Spleen (tissue), 11 donors: ENCODE results near the gene FAAP100. TPM values are rescaled to one million over a fixed set of nuclear protein-coding genes. Genes with fewer than 3 reads are reported as not detected.

Source experiments
- DNase-seq: peaks from one replicate; pipeline ENCODE4 v3.0.0-alpha.2; 2020
- H3K27ac ChIP-seq, 8 donors: fragments of 200-600 bp; sonication (generic) in 7 of 8; 1 replicate in 4 of 8; 2 replicates in 4 of 8; pipeline versions ENCODE4 v1.5.0 to v1.8.0; 2016 to 2021; ENCODE audit warnings: inconsistent platforms in 4 of 8, mild to moderate bottlenecking in 4 of 8, moderate library complexity in 1 of 8
- H3K27me3 ChIP-seq, 7 donors: fragments of 200-600 bp; sonication (generic) in 6 of 7; replicated peaks in 1 of 7; 1 replicate in 4 of 7; 2 replicates in 3 of 7; pipeline versions ENCODE4 v1.5.0 to v1.8.0; 2016 to 2021; ENCODE audit warnings: inconsistent platforms in 3 of 7, mild to moderate bottlenecking in 1 of 7
- H3K36me3 ChIP-seq, 6 donors: fragments of 200-600 bp; sonication (generic) in 5 of 6; 1 replicate in 4 of 6; 2 replicates in 2 of 6; pipeline versions ENCODE4 v1.5.0 to v1.8.0; 2016 to 2021; ENCODE audit warnings: inconsistent platforms in 2 of 6
- H3K4me1 ChIP-seq, 6 donors: fragments of 200-600 bp; sonication (generic) in 5 of 6; 1 replicate in 3 of 6; 2 replicates in 3 of 6; pipeline versions ENCODE4 v1.5.0 to v1.8.0; 2016 to 2021; ENCODE audit warnings: inconsistent platforms in 3 of 6
- H3K4me3 ChIP-seq, 8 donors: fragments of 200-600 bp; sonication (generic) in 7 of 8; 1 replicate in 4 of 8; 2 replicates in 4 of 8; pipeline versions ENCODE4 v1.5.0 to v1.8.0; 2016 to 2021; ENCODE audit warnings: inconsistent platforms in 4 of 8, mild to moderate bottlenecking in 4 of 8, moderate library complexity in 2 of 8
- H3K9me3 ChIP-seq, 8 donors: fragments of 200-600 bp; sonication (generic) in 7 of 8; 1 replicate in 4 of 8; 2 replicates in 4 of 8; pipeline versions ENCODE4 v1.5.0 to v1.8.0; 2016 to 2021; ENCODE audit warnings: inconsistent platforms in 4 of 8
- CTCF ChIP-seq, 11 experiments: fragments of 200-600 bp in 7 of 11; fragments of 450-650 bp in 4 of 11; sonication (generic) in 4 of 11; IDR thresholded peaks in 8 of 11; conservative IDR thresholded peaks in 3 of 11; 1 replicate in 7 of 11; 2 replicates in 4 of 11; pipeline versions ENCODE4 v1.4.0 to v1.8.0; 2016 to 2021; ENCODE audit warnings: antibody characterized with exemption in 11 of 11, inconsistent platforms in 4 of 11, mild to moderate bottlenecking in 1 of 11
- POLR2A ChIP-seq, 3 donors: fragments of 450-650 bp; IDR thresholded peaks; one replicate each; pipeline ENCODE4 v1.5.1; 2017; ENCODE audit warnings: antibody characterized with exemption in 3 of 3, mild to moderate bottlenecking in 1 of 3
- POLR2AphosphoS5 ChIP-seq, 3 donors: sonication (generic); formaldehyde crosslinking; IDR thresholded peaks; one replicate each; pipeline ENCODE4 v1.5.1; 2017; ENCODE audit warnings: antibody characterized with exemption in 3 of 3
- WGBS, 5 donors: extraction: QIAGEN DNeasy Blood & Tissue Kit in 3 of 5; methylation state at CpG; one replicate each; pipeline versions ENCODE4 v1.1.5 to v1.1.7; 2013 to 2018; 5-methylcytosine and 5-hydroxymethylcytosine counted together
- intact Hi-C: fragments of 100-400 bp; cut with DNase I; formaldehyde crosslinking; loops from one replicate; pipeline ENCODE4 v1.15.0; 2023; ENCODE audit warnings: low total_unique reads
- polyA plus RNA-seq, 3 donors: library from polyadenylated mRNA; stranded (reverse); fragments of 200-250 nt; gene quantifications; one replicate each; pipeline ENCODE4 v1.2.1, GENCODE V29; 2013
- total RNA-seq, 7 donors: library from RNA; depleted of rRNA in 3 of 7; stranded (reverse); fragments of >200 nt in 3 of 7; fragmentation: NEBNext Ultra II Directional in 4 of 7; extraction: Animal tissue kit (Norgen Biotek cat#: 25700) in 4 of 7; gene quantifications; one replicate each; pipeline versions ENCODE4 v1.1.0 to v1.2.1, GENCODE V29; 2016 to 2021
- donor health status: healthy with polysubstance abuse.
- donor health status: DM: no; HTN: no; CAD: no; lungs with moderate emphysema.
- donor health status: DM: no; HTN: no; CAD: no.
- donor health status: Bipolar disorder and iron deficiency.
- donor health status: healthy.
- donor health status: DM: no; HTN: no; CAD: no.
- donor health status: DM: yes; HTN: yes; CAD: no.

Gene FAAP100
- total and polyA plus RNA-seq, 10 donors: 32.2 to 77.2 (median 50.9) TPM

DNA sequence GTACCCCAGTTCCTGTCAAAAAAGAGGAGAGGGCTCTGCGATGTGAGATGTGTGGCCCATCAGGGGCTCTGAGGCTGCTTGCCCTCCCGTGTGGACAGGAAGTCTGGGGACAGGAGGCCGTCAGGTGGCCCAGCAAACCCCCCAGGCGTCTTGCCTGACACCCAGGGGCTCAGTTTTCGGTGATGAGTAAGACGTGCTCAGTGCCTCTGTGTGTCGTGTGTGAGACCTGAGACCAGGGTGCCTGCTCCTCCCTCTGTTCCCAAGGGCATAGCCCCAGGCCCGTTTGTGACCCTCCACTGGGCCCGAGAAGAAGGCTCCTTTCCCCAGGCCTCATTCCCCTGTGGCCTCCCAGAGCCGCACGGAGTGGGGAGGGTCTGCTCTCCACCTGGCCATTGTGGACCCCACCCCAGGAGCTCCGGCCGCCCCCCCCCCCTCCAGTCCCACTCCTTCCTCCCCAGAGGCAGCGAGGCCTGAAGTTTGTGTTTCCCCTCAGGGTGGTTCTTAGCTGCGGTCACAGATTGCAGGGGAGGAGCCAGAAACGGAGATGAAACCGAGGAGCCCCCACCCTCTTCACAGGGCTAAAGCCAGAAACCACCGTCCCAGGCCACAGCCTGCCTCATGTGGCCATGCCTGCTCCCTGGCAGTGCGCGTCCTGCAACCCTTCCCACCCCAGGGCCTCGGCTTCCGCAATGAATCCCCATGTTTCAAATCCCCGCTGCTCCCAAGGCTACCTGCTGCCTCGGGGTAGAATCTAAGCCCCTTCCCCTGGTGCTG, 34.6 kb downstream of the FAAP100 start:
- 41 to 64% (median 49%) methylated on average over 10 to 24 of the region's 24 CpGs for WGBS, 5 donors
- TF ChIP-seq CTCF (IDR thresholded peaks at IDR 0.05 in 8 of 11, conservative IDR thresholded peaks at IDR 0.05 in 3 of 11) (no peak), POLR2AphosphoS5 (IDR thresholded peaks at IDR 0.05) (peak in 2 of 3 donors; percentile 44 to 75)
- Histone ChIP-seq H3K4me1 (peaks cover 41 to 74% (median 60%) of the 10 kb centered on the region in 6 donors), H3K27ac (peak overlapping the region; percentile 91 to 100 (median 100)), H3K36me3 (no peaks in the 10 kb centered on the region), H3K4me3 (peak overlapping the region in 5 of 8 donors; percentile 17 to 98 (median 92)), H3K9me3 (no peaks in the 10 kb centered on the region), H3K27me3 (peaks cover 0 to 8% (median 0%) of the 10 kb centered on the region in 7 donors)
- peak; percentile 90 for DNase-seq
- intact Hi-C loops: no loop called here

DNA sequence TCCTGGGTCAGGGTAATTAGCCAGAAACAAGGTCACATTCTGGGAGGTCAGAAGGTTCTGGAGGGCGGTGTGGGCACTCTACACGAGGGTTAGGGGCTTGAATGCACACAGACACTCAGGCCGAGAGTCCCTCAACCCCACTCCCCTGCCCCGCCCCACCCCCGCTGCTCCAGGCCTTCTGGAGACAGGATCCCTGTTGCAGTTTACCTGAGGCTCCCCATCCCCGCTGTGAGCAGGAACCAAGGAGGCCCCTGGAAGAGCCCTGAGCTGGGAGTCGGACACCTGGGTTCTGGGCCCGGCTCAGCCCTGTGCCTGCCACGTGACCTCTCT, 35.2 kb downstream of the FAAP100 start:
- peaks cover 0 to 8% (median 0%) of the 10 kb centered on the region in 7 donors for H3K27me3 ChIP-seq
- peaks cover 0 to 1% (median 0%) of the 10 kb centered on the region in 6 donors for H3K36me3 ChIP-seq
- H3K9me3 ChIP-seq: no peaks in the 10 kb centered on the region
- peak overlapping the region in 6 of 8 donors; percentile 18 to 98 (median 94) for H3K4me3 ChIP-seq
- intact Hi-C loops: no loop called here
- H3K27ac ChIP-seq: peak overlapping the region; percentile 91 to 100 (median 100)
- H3K4me1 ChIP-seq: peaks cover 41 to 74% (median 60%) of the 10 kb centered on the region in 6 donors
- DNase-seq: no peak
- TF ChIP-seq POLR2A (IDR thresholded peaks at IDR 0.05) (no peak), POLR2AphosphoS5 (IDR thresholded peaks at IDR 0.05) (no peak), CTCF (IDR thresholded peaks at IDR 0.05 in 8 of 11, conservative IDR thresholded peaks at IDR 0.05 in 3 of 11) (no peak)
- WGBS, 5 donors: 42 to 81% (median 72%) methylated on average over 3 to 9 of the region's 9 CpGs

DNA sequence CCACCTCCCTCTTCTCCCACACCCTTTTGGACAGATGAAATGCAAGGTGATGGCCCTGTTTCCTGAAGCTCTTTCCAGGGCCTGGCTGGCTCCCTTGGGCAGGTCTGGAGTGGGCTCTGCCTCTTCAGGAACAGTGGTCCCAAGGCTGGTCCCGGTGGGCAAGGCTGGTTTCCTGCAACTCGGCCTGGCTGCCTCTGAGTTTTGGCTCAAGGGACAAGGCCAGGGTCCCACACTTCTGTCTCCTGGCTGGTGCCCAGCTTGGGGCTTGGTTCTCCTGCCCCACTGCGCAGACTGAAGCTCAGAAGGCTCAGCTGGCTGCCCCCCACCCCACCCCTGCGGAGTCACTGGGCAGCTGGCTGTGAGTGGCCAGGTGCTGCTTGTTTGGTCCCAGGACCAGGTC, 35.7 kb downstream of the FAAP100 start:
- H3K4me3 ChIP-seq: peak overlapping the region in 7 of 8 donors; percentile 53 to 99 (median 94)
- H3K27me3 ChIP-seq: peaks cover 0 to 8% (median 0%) of the 10 kb centered on the region in 7 donors
- intact Hi-C loops: no loop called here
- 49 to 73% (median 65%) methylated on average over 3 to 4 of the region's 4 CpGs for WGBS, 5 donors
- peak; percentile 82 for DNase-seq
- H3K27ac ChIP-seq: peak overlapping the region; percentile 91 to 100 (median 100)
- H3K36me3 ChIP-seq: peaks cover 0 to 7% (median 5%) of the 10 kb centered on the region in 6 donors
- TF ChIP-seq CTCF (IDR thresholded peaks at IDR 0.05 in 8 of 11, conservative IDR thresholded peaks at IDR 0.05 in 3 of 11) (no peak), POLR2A (IDR thresholded peaks at IDR 0.05) (no peak), POLR2AphosphoS5 (IDR thresholded peaks at IDR 0.05) (no peak)
- peaks cover 41 to 79% (median 61%) of the 10 kb centered on the region in 6 donors for H3K4me1 ChIP-seq
- no peaks in the 10 kb centered on the region for H3K9me3 ChIP-seq

DNA sequence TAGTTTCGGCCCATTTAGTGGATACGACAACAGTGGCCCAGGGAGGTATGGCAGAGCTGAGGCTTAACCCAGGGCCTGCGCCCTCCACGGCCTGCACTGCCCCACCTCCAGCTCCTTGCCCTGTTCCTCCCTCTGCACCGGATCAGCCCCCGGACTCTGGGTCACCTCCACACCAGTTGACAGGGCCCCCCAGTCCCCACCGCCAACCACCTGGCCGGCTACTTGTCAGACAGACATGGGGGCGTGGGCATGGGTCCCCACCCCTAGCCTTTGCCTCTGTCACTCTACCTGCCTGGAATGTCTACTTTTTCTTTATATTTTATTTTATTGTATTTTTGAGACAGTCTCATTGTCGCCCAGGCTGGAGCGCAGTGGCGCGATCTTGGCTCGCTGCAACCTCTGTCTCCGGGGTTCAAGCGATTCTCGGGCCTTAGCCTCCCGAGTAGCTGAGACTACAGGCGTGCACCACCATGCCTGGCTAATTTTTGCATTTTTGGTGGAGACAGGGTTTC, 36.6 kb downstream of the FAAP100 start:
- Histone ChIP-seq H3K9me3 (no peaks in the 10 kb centered on the region), H3K4me1 (peaks cover 41 to 86% (median 65%) of the 10 kb centered on the region in 6 donors), H3K27ac (peak overlapping the region; percentile 91 to 100 (median 100)), H3K4me3 (peak overlapping the region; percentile 53 to 99 (median 94)), H3K27me3 (peaks cover 0 to 8% (median 0%) of the 10 kb centered on the region in 7 donors), H3K36me3 (peaks cover 4 to 15% (median 13%) of the 10 kb centered on the region in 6 donors)
- peak; percentile 90 for DNase-seq
- intact Hi-C loops: no loop called here
- 43 to 60% (median 55%) methylated on average over 19 of the region's 19 CpGs for WGBS, 5 donors
- peak in 1 of 11 experiments; percentile 7 for TF ChIP-seq CTCF (IDR thresholded peaks at IDR 0.05 in 8 of 11, conservative IDR thresholded peaks at IDR 0.05 in 3 of 11)
- TF ChIP-seq POLR2AphosphoS5 (IDR thresholded peaks at IDR 0.05): no peak
- TF ChIP-seq POLR2A (IDR thresholded peaks at IDR 0.05): no peak
